HT1080 (cell line): Measurements from ENCODE around the gene RAB43. TPM values are rescaled to one million over a fixed set of nuclear protein-coding genes. Genes with fewer than 3 reads are reported as not detected.

ENCODE experiments used
- DNase-seq: peaks from one replicate; pipeline ENCODE4 v3.0.0-alpha.2; 2015; ENCODE audit warnings: low read depth
- total RNA-seq: library from RNA; depleted of rRNA; stranded (reverse); fragments of >200 nt; shearing (Covaris generic); gene quantifications from 2 replicates; pipeline ENCODE4 v1.2.3, GENCODE V29; 2014; rRNA removed

Gene RAB43
- total RNA-seq, 1 experiment from 2014 or later: 20.1 TPM

DNA sequence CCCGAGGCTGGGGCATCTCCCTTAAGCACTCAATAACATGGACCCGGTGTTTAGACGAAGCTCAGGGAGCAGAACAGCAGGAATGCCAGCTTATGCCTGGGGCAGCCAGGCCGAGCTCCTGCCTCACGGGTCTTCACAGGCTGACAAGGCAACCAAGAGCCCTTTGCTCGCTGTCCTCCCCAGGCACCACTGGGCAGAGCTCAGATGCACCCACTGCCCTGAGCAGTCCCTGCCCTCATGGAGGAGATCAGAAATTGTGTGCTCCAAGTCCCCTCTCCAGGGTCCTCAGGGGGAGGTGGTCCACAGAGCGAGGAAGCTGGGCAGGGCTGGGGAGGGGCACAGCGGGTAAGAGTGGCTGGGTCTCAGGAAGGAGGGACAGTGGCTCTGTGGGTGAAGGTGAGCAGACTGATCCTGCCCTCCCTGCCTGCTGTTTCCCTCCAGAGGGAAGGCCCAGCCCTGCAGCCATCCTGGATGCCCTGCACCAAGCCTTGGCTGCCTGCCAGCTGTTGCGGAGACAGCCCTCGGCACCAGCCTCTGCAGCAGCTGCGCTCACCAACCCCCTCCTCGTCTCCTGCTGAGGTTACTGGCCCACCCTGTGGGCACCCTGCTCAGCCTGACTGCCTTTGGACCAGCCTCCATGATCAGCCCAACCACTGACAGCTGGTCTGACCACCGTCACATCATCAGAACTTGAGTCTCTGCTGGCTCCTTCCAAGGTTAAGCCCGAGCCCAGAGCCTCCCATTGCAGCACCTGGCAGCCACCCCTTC, 82.1 kb downstream of the RAB43 start:
- DNase-seq: no peak

GRCh38 chr3:129038121-129038855, 83.3 kb downstream of the RAB43 start:
- DNase-seq: no peak

Other genes with a start within 250 kb of the RAB43 start
- gene ACAD9, start 242.2 kb downstream of the RAB43 start, total RNA-seq: 47.1 and 61.0 TPM in 2 replicates
- not detected in 2 replicates for gene CFAP92, start 127.7 kb downstream of the RAB43 start, total RNA-seq
- gene EFCC1, start 120.5 kb downstream of the RAB43 start, total RNA-seq: not detected in 2 replicates
- not detected in 2 replicates for gene GP9, start 61.0 kb downstream of the RAB43 start, total RNA-seq
- 88.6 and 97.6 TPM in 2 replicates for gene ISY1, start 39.3 kb upstream of the RAB43 start, total RNA-seq
- gene CNBP, start 62.1 kb upstream of the RAB43 start, total RNA-seq: 649 and 701 TPM in 2 replicates
- 155 and 158 TPM in 2 replicates for gene COPG1, start 127.8 kb upstream of the RAB43 start, total RNA-seq
- 37.4 and 54.9 TPM in 2 replicates for gene HMCES, start 157.1 kb upstream of the RAB43 start, total RNA-seq